ENCODE data around the gene MARCHF9. TPM values are rescaled to one million over a fixed set of nuclear protein-coding genes. Genes with fewer than 3 reads are reported as not detected.

MARCHF9 gene
- total RNA-seq, 1 experiment from 2014 or later: 6.2 TPM

DNA sequence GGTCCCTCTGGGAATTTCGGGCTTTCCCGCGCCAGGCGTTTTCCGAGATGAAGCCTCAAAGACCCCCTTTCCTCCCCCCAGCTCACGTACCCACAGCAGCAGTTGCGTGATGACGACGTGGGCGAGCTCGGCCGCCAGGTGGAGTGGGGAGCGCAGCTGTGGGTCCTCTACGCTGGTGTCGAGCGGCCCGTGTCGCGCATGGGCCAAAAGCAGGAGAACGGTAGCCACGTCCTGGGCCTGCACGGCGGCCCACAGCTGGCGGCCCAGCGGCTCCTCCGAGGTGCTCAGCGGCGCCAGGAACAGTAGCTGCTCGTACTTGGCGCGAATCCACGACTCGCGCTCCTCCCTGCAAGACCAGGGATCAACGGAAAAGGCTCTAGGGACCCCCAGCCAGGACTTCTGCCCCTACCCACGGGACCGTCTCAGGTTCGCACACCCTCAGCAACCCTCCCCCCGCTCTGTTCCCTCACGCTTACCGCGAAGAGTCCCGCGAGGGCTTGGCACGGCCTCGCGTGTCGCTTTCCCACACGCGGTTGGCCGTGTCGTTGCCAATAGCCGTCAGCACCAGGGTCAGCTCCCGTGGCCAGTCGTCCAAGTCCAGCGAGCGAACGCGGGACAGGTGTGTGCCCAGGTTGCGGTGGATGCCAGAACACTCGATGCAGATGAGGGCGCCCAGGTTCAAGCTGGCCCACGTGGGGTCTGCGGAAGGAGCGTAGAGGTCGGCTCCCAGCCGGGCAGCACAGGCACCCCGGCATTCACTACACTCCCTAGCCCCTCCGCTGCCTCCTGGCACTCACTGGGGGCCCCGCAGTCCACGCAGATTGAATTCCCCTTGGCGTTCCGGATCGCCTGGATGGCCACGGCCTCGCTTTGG lies 27.8 kb upstream of the MARCHF9 start (continued):
- TF ChIP-seq, protein P1, sequence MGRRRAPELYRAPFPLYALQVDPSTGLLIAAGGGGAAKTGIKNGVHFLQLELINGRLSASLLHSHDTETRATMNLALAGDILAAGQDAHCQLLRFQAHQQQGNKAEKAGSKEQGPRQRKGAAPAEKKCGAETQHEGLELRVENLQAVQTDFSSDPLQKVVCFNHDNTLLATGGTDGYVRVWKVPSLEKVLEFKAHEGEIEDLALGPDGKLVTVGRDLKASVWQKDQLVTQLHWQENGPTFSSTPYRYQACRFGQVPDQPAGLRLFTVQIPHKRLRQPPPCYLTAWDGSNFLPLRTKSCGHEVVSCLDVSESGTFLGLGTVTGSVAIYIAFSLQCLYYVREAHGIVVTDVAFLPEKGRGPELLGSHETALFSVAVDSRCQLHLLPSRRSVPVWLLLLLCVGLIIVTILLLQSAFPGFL (CRISPR knock-in tag; IDR thresholded peaks at IDR 0.05; ENCODE audit: borderline replicate concordance): no peak
- TF ChIP-seq TP53 (CRISPR knock-in tag; IDR thresholded peaks at IDR 0.05) (0 out of 2 replicates have a peak, but pooled peaks have one; percentile 44), FOXP1 (CRISPR knock-in tag; IDR thresholded peaks at IDR 0.05; ENCODE audit: borderline replicate concordance) (0 out of 2 replicates have a peak, but pooled peaks have one; percentile 22)
- TF ChIP-seq, protein P2, sequence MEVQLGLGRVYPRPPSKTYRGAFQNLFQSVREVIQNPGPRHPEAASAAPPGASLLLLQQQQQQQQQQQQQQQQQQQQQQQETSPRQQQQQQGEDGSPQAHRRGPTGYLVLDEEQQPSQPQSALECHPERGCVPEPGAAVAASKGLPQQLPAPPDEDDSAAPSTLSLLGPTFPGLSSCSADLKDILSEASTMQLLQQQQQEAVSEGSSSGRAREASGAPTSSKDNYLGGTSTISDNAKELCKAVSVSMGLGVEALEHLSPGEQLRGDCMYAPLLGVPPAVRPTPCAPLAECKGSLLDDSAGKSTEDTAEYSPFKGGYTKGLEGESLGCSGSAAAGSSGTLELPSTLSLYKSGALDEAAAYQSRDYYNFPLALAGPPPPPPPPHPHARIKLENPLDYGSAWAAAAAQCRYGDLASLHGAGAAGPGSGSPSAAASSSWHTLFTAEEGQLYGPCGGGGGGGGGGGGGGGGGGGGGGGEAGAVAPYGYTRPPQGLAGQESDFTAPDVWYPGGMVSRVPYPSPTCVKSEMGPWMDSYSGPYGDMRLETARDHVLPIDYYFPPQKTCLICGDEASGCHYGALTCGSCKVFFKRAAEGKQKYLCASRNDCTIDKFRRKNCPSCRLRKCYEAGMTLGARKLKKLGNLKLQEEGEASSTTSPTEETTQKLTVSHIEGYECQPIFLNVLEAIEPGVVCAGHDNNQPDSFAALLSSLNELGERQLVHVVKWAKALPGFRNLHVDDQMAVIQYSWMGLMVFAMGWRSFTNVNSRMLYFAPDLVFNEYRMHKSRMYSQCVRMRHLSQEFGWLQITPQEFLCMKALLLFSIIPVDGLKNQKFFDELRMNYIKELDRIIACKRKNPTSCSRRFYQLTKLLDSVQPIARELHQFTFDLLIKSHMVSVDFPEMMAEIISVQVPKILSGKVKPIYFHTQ (CRISPR knock-in tag; IDR thresholded peaks at IDR 0.05): no peak
- TF ChIP-seq, protein P3, sequence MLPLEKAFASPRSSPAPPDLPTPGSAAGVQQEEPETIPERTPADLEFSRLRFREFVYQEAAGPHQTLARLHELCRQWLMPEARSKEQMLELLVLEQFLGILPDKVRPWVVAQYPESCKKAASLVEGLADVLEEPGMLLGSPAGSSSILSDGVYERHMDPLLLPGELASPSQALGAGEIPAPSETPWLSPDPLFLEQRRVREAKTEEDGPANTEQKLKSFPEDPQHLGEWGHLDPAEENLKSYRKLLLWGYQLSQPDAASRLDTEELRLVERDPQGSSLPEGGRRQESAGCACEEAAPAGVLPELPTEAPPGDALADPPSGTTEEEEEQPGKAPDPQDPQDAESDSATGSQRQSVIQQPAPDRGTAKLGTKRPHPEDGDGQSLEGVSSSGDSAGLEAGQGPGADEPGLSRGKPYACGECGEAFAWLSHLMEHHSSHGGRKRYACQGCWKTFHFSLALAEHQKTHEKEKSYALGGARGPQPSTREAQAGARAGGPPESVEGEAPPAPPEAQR (CRISPR knock-in tag; IDR thresholded peaks at IDR 0.05): no peak
- TF ChIP-seq, protein P4, sequence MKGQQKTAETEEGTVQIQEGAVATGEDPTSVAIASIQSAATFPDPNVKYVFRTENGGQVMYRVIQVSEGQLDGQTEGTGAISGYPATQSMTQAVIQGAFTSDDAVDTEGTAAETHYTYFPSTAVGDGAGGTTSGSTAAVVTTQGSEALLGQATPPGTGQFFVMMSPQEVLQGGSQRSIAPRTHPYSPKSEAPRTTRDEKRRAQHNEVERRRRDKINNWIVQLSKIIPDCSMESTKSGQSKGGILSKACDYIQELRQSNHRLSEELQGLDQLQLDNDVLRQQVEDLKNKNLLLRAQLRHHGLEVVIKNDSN (CRISPR knock-in tag; IDR thresholded peaks at IDR 0.05): peak; percentile 67; the same call in 1 of the 2 replicates
- TF ChIP-seq, protein P5, sequence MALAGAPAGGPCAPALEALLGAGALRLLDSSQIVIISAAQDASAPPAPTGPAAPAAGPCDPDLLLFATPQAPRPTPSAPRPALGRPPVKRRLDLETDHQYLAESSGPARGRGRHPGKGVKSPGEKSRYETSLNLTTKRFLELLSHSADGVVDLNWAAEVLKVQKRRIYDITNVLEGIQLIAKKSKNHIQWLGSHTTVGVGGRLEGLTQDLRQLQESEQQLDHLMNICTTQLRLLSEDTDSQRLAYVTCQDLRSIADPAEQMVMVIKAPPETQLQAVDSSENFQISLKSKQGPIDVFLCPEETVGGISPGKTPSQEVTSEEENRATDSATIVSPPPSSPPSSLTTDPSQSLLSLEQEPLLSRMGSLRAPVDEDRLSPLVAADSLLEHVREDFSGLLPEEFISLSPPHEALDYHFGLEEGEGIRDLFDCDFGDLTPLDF (CRISPR knock-in tag; IDR thresholded peaks at IDR 0.05): peak; percentile 16; the same call in 1 of the 2 replicates

DNA sequence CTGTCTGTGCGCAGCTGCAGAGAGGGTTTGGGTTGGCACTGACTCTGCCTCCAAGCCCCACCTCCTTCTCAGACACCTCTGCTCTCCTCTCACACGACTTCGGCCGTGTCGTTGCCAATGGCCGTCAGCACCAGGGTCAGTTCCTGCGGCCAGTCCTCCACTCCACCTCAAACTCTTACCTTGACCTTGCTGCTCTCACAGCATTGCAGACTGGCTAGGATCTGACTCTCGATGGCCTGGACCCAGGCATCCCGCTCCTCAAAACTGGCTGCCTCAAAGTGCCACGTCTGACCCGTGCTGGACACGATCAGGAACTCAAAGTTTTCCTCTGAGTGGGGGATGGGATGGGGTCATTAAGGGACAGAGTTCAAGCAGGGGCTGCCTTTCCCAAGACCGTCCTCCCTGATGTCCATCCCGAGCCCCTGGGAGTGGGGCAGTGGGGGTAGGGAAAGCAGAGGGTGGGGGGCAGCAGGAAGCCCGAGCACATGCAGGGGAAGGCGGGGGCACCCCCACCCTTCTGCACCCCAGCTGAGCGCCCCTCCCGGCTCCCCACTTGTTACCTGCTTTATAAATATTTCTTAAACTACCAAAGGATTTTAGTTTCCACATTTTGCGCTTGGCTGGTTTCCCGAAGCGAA lies 27.0 kb upstream of the MARCHF9 start:
- POLR2A ChIA-PET: interaction anchor here (1.0 to 1.1 kb wide), 2 partner anchors 9 to 17 kb away, joined by 4 to 5 read pairs; partner anchors contain the start of gene TSPAN31
- CTCF ChIA-PET: interaction anchor here (0.8 to 5.8 kb wide), 7 partner anchors 8 to 145 kb away, joined by 3 to 146 read pairs (median 4); partner anchors contain the start of genes AGAP2, ARHGEF25, EEF1AKMT3 and METTL1
- Mint-ChIP-seq H3K4me1 (peaks cover 15% of the 10 kb centered on the region), H3K27me3 (ENCODE audit: low read depth) (peaks cover 98% of the 10 kb centered on the region), H3K4me3 (peak overlapping the region; percentile 50), H3K9me3 (no peaks in the 10 kb centered on the region), H3K27ac (no peak overlapping the region), H3K36me3 (no peaks in the 10 kb centered on the region)
- peak; percentile 68 for DNase-seq (ENCODE audit: low spot score)
- peak; percentile 70 for ATAC-seq
- TF ChIP-seq NFE2L1 (CRISPR knock-in tag; IDR thresholded peaks at IDR 0.05) (0 out of 2 replicates have a peak, but pooled peaks have one; percentile 31), SMAD3 (CRISPR knock-in tag; IDR thresholded peaks at IDR 0.05; ENCODE audit: borderline replicate concordance) (no peak), ELF4 (CRISPR knock-in tag; IDR thresholded peaks at IDR 0.05; ENCODE audit: low read depth) (no peak), ZNF121 (CRISPR knock-in tag; IDR thresholded peaks at IDR 0.05) (no peak), NR1H2 (CRISPR knock-in tag; IDR thresholded peaks at IDR 0.05) (no peak), NR3C1 (CRISPR knock-in tag; conservative IDR thresholded peaks at IDR 0.05; ENCODE audit: low read depth) (no peak)
- TF ChIP-seq, protein P6, sequence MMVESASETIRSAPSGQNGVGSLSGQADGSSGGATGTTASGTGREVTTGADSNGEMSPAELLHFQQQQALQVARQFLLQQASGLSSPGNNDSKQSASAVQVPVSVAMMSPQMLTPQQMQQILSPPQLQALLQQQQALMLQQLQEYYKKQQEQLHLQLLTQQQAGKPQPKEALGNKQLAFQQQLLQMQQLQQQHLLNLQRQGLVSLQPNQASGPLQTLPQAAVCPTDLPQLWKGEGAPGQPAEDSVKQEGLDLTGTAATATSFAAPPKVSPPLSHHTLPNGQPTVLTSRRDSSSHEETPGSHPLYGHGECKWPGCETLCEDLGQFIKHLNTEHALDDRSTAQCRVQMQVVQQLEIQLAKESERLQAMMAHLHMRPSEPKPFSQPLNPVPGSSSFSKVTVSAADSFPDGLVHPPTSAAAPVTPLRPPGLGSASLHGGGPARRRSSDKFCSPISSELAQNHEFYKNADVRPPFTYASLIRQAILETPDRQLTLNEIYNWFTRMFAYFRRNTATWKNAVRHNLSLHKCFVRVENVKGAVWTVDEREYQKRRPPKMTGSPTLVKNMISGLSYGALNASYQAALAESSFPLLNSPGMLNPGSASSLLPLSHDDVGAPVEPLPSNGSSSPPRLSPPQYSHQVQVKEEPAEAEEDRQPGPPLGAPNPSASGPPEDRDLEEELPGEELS (CRISPR knock-in tag; IDR thresholded peaks at IDR 0.05): peak; percentile 60; the same call in 1 of the 2 replicates
- TF ChIP-seq, protein P7, sequence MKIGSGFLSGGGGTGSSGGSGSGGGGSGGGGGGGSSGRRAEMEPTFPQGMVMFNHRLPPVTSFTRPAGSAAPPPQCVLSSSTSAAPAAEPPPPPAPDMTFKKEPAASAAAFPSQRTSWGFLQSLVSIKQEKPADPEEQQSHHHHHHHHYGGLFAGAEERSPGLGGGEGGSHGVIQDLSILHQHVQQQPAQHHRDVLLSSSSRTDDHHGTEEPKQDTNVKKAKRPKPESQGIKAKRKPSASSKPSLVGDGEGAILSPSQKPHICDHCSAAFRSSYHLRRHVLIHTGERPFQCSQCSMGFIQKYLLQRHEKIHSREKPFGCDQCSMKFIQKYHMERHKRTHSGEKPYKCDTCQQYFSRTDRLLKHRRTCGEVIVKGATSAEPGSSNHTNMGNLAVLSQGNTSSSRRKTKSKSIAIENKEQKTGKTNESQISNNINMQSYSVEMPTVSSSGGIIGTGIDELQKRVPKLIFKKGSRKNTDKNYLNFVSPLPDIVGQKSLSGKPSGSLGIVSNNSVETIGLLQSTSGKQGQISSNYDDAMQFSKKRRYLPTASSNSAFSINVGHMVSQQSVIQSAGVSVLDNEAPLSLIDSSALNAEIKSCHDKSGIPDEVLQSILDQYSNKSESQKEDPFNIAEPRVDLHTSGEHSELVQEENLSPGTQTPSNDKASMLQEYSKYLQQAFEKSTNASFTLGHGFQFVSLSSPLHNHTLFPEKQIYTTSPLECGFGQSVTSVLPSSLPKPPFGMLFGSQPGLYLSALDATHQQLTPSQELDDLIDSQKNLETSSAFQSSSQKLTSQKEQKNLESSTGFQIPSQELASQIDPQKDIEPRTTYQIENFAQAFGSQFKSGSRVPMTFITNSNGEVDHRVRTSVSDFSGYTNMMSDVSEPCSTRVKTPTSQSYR (CRISPR knock-in tag; IDR thresholded peaks at IDR 0.05): 0 out of 2 replicates have a peak, but pooled peaks have one; percentile 48
- TF ChIP-seq, protein P8, sequence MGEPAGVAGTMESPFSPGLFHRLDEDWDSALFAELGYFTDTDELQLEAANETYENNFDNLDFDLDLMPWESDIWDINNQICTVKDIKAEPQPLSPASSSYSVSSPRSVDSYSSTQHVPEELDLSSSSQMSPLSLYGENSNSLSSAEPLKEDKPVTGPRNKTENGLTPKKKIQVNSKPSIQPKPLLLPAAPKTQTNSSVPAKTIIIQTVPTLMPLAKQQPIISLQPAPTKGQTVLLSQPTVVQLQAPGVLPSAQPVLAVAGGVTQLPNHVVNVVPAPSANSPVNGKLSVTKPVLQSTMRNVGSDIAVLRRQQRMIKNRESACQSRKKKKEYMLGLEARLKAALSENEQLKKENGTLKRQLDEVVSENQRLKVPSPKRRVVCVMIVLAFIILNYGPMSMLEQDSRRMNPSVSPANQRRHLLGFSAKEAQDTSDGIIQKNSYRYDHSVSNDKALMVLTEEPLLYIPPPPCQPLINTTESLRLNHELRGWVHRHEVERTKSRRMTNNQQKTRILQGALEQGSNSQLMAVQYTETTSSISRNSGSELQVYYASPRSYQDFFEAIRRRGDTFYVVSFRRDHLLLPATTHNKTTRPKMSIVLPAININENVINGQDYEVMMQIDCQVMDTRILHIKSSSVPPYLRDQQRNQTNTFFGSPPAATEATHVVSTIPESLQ (CRISPR knock-in tag; IDR thresholded peaks at IDR 0.05): no peak
